ENCODE results near the gene TEX29. TPM values are rescaled to one million over a fixed set of nuclear protein-coding genes. Genes with fewer than 3 reads are reported as not detected.

The TEX29 gene
- total and polyA plus RNA-seq, 10 of the 15 experiments (the other 5 are each of a cell fraction or from before 2014, with no cell fraction given): 0.14 to 0.30 (median 0.22) TPM; not detected in 7

DNA sequence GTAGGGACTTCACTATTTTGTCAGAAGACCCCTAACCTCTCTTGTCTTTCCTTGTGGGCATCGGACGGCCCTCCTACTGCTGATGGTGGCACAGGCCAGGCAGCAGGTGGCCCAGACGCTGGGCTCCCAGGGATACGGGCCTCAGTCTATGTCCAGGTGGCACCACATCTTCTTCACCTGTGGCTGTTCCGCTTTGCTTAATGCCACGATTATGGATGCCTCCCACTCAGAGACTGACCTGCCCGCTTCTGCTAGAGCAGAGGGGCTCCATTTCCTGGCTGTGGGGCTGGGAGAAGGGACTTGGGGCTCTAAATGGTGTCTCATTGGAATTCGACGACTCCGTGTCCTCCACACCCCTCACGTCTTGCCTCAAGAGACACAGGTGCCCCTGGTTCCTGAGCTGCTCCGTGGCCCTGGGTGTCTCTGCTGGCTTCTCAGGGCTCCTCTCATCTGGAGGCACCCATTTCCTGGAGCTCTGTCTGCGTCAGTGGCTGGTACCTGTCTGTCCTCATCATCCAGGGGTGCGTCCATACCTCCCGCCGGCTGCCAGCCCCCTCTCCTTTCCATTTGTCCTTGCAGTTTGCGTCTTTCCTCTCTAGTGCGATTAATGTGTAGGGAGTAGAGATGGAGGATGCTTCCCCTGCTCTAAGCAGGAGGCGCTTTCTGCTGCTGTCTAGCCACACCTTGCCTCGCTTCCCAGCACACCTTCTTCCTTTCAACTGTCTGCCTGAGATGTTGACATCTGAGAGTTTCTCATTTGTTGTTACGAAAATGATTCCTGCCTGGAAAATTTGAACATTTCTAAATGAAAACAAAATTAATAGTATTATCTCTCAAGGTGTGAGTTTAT is 63.4 kb downstream of the TEX29 start:
- DNase-seq (ENCODE audit: low read depth, low spot score) (no peak), ATAC-seq (no peak), FAIRE-seq (no peak)
- H2AFZ ChIP-seq (ENCODE audit: control insufficient read depth, low read depth, low read length): no peak overlapping the region
- no peaks in the 10 kb centered on the region for H3K79me2 ChIP-seq (ENCODE audit: control insufficient read depth, insufficient read depth, low read length)
- H3K27me3 ChIP-seq (replicated peaks in 1 of 2; ENCODE audit: control insufficient read depth in 2 of 2, insufficient read depth in 2 of 2, low read length in 1 of 2): no peaks in the 10 kb centered on the region
- no TSS peak for BruUV-seq (replicated peaks)
- no peak overlapping the region for H3K27ac ChIP-seq (ENCODE audit: control insufficient read depth, insufficient read depth)
- no peak overlapping the region for H3K4me3 ChIP-seq
- RAD21 ChIA-PET (ENCODE audit: unreplicated experiment): no interaction called here
- POLR2A ChIA-PET: no interaction called here
- no peak overlapping the region for H3K9ac ChIP-seq (ENCODE audit: control insufficient read depth, insufficient read depth, low read length)
- SMC1A ChIA-PET (ENCODE audit: uncharacterized antibody, unreplicated experiment): no interaction called here
- H3K9me3 ChIP-seq (replicated peaks; ENCODE audit: control insufficient read depth, insufficient read depth, low read length): no peaks in the 10 kb centered on the region; the same call in 2 of the 3 replicates
- CTCF ChIA-PET: no interaction called here
- no peak for TF ChIP-seq TCF7 (IDR thresholded peaks at IDR 0.05; ENCODE audit: borderline replicate concordance)
- TF ChIP-seq SREBF2 (IDR thresholded peaks at IDR 0.05; ENCODE audit: low read length): no peak
- TF ChIP-seq SIX5 (IDR thresholded peaks at IDR 0.05; ENCODE audit: low read depth, low read length, severe bottlenecking): no peak
- TF ChIP-seq, protein P1, sequence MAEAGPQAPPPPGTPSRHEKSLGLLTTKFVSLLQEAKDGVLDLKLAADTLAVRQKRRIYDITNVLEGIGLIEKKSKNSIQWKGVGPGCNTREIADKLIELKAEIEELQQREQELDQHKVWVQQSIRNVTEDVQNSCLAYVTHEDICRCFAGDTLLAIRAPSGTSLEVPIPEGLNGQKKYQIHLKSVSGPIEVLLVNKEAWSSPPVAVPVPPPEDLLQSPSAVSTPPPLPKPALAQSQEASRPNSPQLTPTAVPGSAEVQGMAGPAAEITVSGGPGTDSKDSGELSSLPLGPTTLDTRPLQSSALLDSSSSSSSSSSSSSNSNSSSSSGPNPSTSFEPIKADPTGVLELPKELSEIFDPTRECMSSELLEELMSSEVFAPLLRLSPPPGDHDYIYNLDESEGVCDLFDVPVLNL (IDR thresholded peaks at IDR 0.05; ENCODE audit: low read depth, low read length): no peak
- no peak for TF ChIP-seq JUNB (IDR thresholded peaks at IDR 0.05)
- no peak for TF ChIP-seq ATF7 (IDR thresholded peaks at IDR 0.05; ENCODE audit: low read depth)
- TF ChIP-seq SMAD5 (IDR thresholded peaks at IDR 0.05; ENCODE audit: low read depth): no peak
- TF ChIP-seq ZNF622 (IDR thresholded peaks at IDR 0.05): no peak
- TF ChIP-seq WRNIP1 (IDR thresholded peaks at IDR 0.05; ENCODE audit: borderline replicate concordance, low read depth, low read length): no peak
- no peak for TF ChIP-seq TBL1XR1 (IDR thresholded peaks at IDR 0.05; ENCODE audit: low read depth, low read length)
- no peak for TF ChIP-seq NFIC (IDR thresholded peaks at IDR 0.05; ENCODE audit: low read depth, low read length)
- TF ChIP-seq ATF3 (IDR thresholded peaks at IDR 0.05; ENCODE audit: borderline replicate concordance, extremely low read depth, low read depth, low read length): no peak
- no peak for TF ChIP-seq FOXK2 (IDR thresholded peaks at IDR 0.05)
- no peak for TF ChIP-seq SP1 (IDR thresholded peaks at IDR 0.05; ENCODE audit: low read depth, low read length)
- no peak for TF ChIP-seq IKZF1 (conservative IDR thresholded peaks at IDR 0.05)
- no peak for TF ChIP-seq ZNF274 (IDR thresholded peaks at IDR 0.05; ENCODE audit: insufficient read depth, insufficient read length)
- TF ChIP-seq MYC (IDR thresholded peaks at IDR 0.05; ENCODE audit: insufficient read depth, insufficient read length, insufficient replicate concordance, low read length, severe bottlenecking): no peak
- no peak for TF ChIP-seq NFYA (IDR thresholded peaks at IDR 0.05; ENCODE audit: borderline replicate concordance, low read depth, low read length)
- TF ChIP-seq, protein P2, sequence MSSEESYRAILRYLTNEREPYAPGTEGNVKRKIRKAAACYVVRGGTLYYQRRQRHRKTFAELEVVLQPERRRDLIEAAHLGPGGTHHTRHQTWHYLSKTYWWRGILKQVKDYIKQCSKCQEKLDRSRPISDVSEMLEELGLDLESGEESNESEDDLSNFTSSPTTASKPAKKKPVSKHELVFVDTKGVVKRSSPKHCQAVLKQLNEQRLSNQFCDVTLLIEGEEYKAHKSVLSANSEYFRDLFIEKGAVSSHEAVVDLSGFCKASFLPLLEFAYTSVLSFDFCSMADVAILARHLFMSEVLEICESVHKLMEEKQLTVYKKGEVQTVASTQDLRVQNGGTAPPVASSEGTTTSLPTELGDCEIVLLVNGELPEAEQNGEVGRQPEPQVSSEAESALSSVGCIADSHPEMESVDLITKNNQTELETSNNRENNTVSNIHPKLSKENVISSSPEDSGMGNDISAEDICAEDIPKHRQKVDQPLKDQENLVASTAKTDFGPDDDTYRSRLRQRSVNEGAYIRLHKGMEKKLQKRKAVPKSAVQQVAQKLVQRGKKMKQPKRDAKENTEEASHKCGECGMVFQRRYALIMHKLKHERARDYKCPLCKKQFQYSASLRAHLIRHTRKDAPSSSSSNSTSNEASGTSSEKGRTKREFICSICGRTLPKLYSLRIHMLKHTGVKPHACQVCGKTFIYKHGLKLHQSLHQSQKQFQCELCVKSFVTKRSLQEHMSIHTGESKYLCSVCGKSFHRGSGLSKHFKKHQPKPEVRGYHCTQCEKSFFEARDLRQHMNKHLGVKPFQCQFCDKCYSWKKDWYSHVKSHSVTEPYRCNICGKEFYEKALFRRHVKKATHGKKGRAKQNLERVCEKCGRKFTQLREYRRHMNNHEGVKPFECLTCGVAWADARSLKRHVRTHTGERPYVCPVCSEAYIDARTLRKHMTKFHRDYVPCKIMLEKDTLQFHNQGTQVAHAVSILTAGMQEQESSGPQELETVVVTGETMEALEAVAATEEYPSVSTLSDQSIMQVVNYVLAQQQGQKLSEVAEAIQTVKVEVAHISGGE (CRISPR knock-in tag; IDR thresholded peaks at IDR 0.05): no peak
- TF ChIP-seq, protein P3, sequence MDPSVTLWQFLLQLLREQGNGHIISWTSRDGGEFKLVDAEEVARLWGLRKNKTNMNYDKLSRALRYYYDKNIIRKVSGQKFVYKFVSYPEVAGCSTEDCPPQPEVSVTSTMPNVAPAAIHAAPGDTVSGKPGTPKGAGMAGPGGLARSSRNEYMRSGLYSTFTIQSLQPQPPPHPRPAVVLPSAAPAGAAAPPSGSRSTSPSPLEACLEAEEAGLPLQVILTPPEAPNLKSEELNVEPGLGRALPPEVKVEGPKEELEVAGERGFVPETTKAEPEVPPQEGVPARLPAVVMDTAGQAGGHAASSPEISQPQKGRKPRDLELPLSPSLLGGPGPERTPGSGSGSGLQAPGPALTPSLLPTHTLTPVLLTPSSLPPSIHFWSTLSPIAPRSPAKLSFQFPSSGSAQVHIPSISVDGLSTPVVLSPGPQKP (IDR thresholded peaks at IDR 0.05; ENCODE audit: low read depth, low read length): no peak
- in situ Hi-C loops (cut with MboI): no loop called here
- intact Hi-C loops (cut with micrococcal nuclease; ENCODE audit: unreplicated experiment): no loop called here
- H3K36me3 ChIP-seq (ENCODE audit: control insufficient read depth in 2 of 2, insufficient read depth in 2 of 2, low read length in 1 of 2): no peaks in the 10 kb centered on the region
- 31% methylated on average over 20 of the region's 21 CpGs for WGBS (ENCODE audit: insufficient coverage, insufficient replicate concordance, low lambda C conversion rate, missing lambda C conversion rate)
- H4K20me1 ChIP-seq (ENCODE audit: control insufficient read depth, insufficient read depth): no peaks in the 10 kb centered on the region
- no peak overlapping the region for H3K4me2 ChIP-seq (ENCODE audit: control insufficient read depth, insufficient read depth)
- no peaks in the 10 kb centered on the region for H3K4me1 ChIP-seq (ENCODE audit: control insufficient read depth, insufficient read depth, low read length)

Data from GM12878 (cell line).